Activated T-helper 17 cell treated with anti-CD3 and anti-CD28 coated beads, Interleukin-2, amount 50 U/mL, for 72 hours (primary cell): ENCODE results near the gene ACTL8. TPM values are rescaled to one million over a fixed set of nuclear protein-coding genes. Genes with fewer than 3 reads are reported as not detected.

Source experiments
- ATAC-seq: fragments of 150-1000 bp; cut with Tn5 transposase; replicated peaks from 2 replicates; pipeline ENCODE4 v1.10.0; 2021; ENCODE audit warnings: mild to moderate bottlenecking, moderate library complexity
- H3K27ac Mint-ChIP-seq: one replicate; pipeline ENCODE4 v1.8.0; 2022; ENCODE audit warnings: mixed read lengths
- H3K27me3 Mint-ChIP-seq: one replicate; pipeline ENCODE4 v1.8.0; 2022; ENCODE audit warnings: mixed read lengths
- H3K36me3 Mint-ChIP-seq: one replicate; pipeline ENCODE4 v1.8.0; 2022; ENCODE audit warnings: low read depth, mild to moderate bottlenecking, mixed read lengths
- H3K4me1 Mint-ChIP-seq: one replicate; pipeline ENCODE4 v1.8.0; 2022; ENCODE audit warnings: mixed read lengths
- H3K4me3 Mint-ChIP-seq: one replicate; pipeline ENCODE4 v1.8.0; 2022; ENCODE audit warnings: mild to moderate bottlenecking, mixed read lengths
- H3K9me3 Mint-ChIP-seq: one replicate; pipeline ENCODE4 v1.8.0; 2022; ENCODE audit warnings: mixed read lengths
- total RNA-seq, 2 donors: library from RNA; stranded (reverse); gene quantifications; one replicate each; pipeline ENCODE4 v1.2.3, GENCODE V29; 2022

Gene ACTL8
- total RNA-seq, 2 donors from 2014 or later, result 0.28 TPM; not detected in 1

GRCh38 chr1:17795081-17795809 lies 40.1 kb downstream of the ACTL8 start:
- H3K27ac Mint-ChIP-seq, result no peak overlapping the region
- H3K27me3 Mint-ChIP-seq, result peaks cover 20% of the 10 kb centered on the region
- no peak for ATAC-seq
- H3K9me3 Mint-ChIP-seq, result no peaks in the 10 kb centered on the region
- no peaks in the 10 kb centered on the region for H3K36me3 Mint-ChIP-seq
- H3K4me3 Mint-ChIP-seq, result no peak overlapping the region
- no peaks in the 10 kb centered on the region for H3K4me1 Mint-ChIP-seq

- Mint-ChIP-seq H3K27me3 (peaks cover 20% of the 10 kb centered on the region), H3K9me3 (no peaks in the 10 kb centered on the region)
- ATAC-seq, result no peak
Observed at GRCh38 chr1:17795836-17796645, 40.9 kb downstream of the ACTL8 start.

GRCh38 chr1:17797478-17797877 lies 42.3 kb downstream of the ACTL8 start:
- H3K27ac Mint-ChIP-seq, result no peak overlapping the region
- no peak overlapping the region for H3K4me3 Mint-ChIP-seq
- ATAC-seq, result no peak
- no peaks in the 10 kb centered on the region for H3K9me3 Mint-ChIP-seq
- H3K4me1 Mint-ChIP-seq, result no peaks in the 10 kb centered on the region
- no peaks in the 10 kb centered on the region for H3K36me3 Mint-ChIP-seq
- peaks cover 16% of the 10 kb centered on the region for H3K27me3 Mint-ChIP-seq

More at GRCh38 chr1:17795836-17796645, 40.9 kb downstream of the ACTL8 start:
- Mint-ChIP-seq H3K4me1 (no peaks in the 10 kb centered on the region), H3K36me3 (no peaks in the 10 kb centered on the region), H3K4me3 (no peak overlapping the region), H3K27ac (no peak overlapping the region)

GRCh38 chr1:17798011-17798410 lies 42.9 kb downstream of the ACTL8 start:
- Mint-ChIP-seq H3K9me3 (no peaks in the 10 kb centered on the region), H3K4me1 (no peaks in the 10 kb centered on the region), H3K36me3 (no peaks in the 10 kb centered on the region), H3K27me3 (peaks cover 13% of the 10 kb centered on the region), H3K27ac (no peak overlapping the region), H3K4me3 (no peak overlapping the region)
- ATAC-seq, result no peak

GRCh38 chr1:17798799-17799382 lies 43.8 kb downstream of the ACTL8 start:
- ATAC-seq, result no peak
- Mint-ChIP-seq H3K27ac (no peak overlapping the region), H3K4me3 (no peak overlapping the region), H3K4me1 (no peaks in the 10 kb centered on the region), H3K27me3 (peaks cover 4% of the 10 kb centered on the region), H3K36me3 (no peaks in the 10 kb centered on the region), H3K9me3 (no peaks in the 10 kb centered on the region)

- H3K27me3 Mint-ChIP-seq, result peaks cover 4% of the 10 kb centered on the region
- H3K4me3 Mint-ChIP-seq, result no peak overlapping the region
- no peaks in the 10 kb centered on the region for H3K36me3 Mint-ChIP-seq
- no peak for ATAC-seq
- no peak overlapping the region for H3K27ac Mint-ChIP-seq
- H3K4me1 Mint-ChIP-seq, result no peaks in the 10 kb centered on the region
- H3K9me3 Mint-ChIP-seq, result no peaks in the 10 kb centered on the region
Observed at GRCh38 chr1:17799642-17800041, 44.5 kb downstream of the ACTL8 start.

- ATAC-seq, result no peak
Observed at GRCh38 chr1:17802164-17802563, 47.0 kb downstream of the ACTL8 start.

GRCh38 chr1:17802945-17803344 lies 47.8 kb downstream of the ACTL8 start:
- Mint-ChIP-seq H3K9me3 (no peaks in the 10 kb centered on the region), H3K27me3 (peaks cover 15% of the 10 kb centered on the region), H3K4me1 (no peaks in the 10 kb centered on the region), H3K4me3 (no peak overlapping the region), H3K27ac (no peak overlapping the region), H3K36me3 (no peaks in the 10 kb centered on the region)
- no peak for ATAC-seq

More at GRCh38 chr1:17802164-17802563, 47.0 kb downstream of the ACTL8 start:
- Mint-ChIP-seq H3K9me3 (no peaks in the 10 kb centered on the region), H3K4me3 (no peak overlapping the region), H3K4me1 (no peaks in the 10 kb centered on the region), H3K36me3 (no peaks in the 10 kb centered on the region), H3K27me3 (peaks cover 11% of the 10 kb centered on the region), H3K27ac (no peak overlapping the region)

GRCh38 chr1:17805869-17806684 lies 50.9 kb downstream of the ACTL8 start:
- no peak for ATAC-seq
- Mint-ChIP-seq H3K36me3 (no peaks in the 10 kb centered on the region), H3K4me1 (no peaks in the 10 kb centered on the region), H3K9me3 (no peaks in the 10 kb centered on the region), H3K4me3 (no peak overlapping the region), H3K27me3 (peaks cover 11% of the 10 kb centered on the region), H3K27ac (no peak overlapping the region)

GRCh38 chr1:17808816-17809215 lies 53.7 kb downstream of the ACTL8 start:
- Mint-ChIP-seq H3K9me3 (no peaks in the 10 kb centered on the region), H3K27me3 (peaks cover 13% of the 10 kb centered on the region), H3K4me1 (no peaks in the 10 kb centered on the region), H3K4me3 (no peak overlapping the region), H3K36me3 (no peaks in the 10 kb centered on the region), H3K27ac (no peak overlapping the region)
- no peak for ATAC-seq

- H3K9me3 Mint-ChIP-seq, result no peaks in the 10 kb centered on the region
- no peak overlapping the region for H3K27ac Mint-ChIP-seq
- peaks cover 18% of the 10 kb centered on the region for H3K27me3 Mint-ChIP-seq
- no peak overlapping the region for H3K4me3 Mint-ChIP-seq
- H3K36me3 Mint-ChIP-seq, result no peaks in the 10 kb centered on the region
- no peaks in the 10 kb centered on the region for H3K4me1 Mint-ChIP-seq
- ATAC-seq, result no peak
Observed at GRCh38 chr1:17810668-17811067, 55.5 kb downstream of the ACTL8 start.

GRCh38 chr1:17816511-17816910 lies 61.4 kb downstream of the ACTL8 start:
- peaks cover 23% of the 10 kb centered on the region for H3K27me3 Mint-ChIP-seq
- no peak for ATAC-seq
- no peak overlapping the region for H3K27ac Mint-ChIP-seq
- peaks cover 6% of the 10 kb centered on the region for H3K9me3 Mint-ChIP-seq
- H3K4me3 Mint-ChIP-seq, result no peak overlapping the region
- no peaks in the 10 kb centered on the region for H3K36me3 Mint-ChIP-seq
- no peaks in the 10 kb centered on the region for H3K4me1 Mint-ChIP-seq

- no peak overlapping the region for H3K27ac Mint-ChIP-seq
- H3K27me3 Mint-ChIP-seq, result peaks cover 28% of the 10 kb centered on the region
- H3K36me3 Mint-ChIP-seq, result no peaks in the 10 kb centered on the region
- no peak overlapping the region for H3K4me3 Mint-ChIP-seq
- no peaks in the 10 kb centered on the region for H3K4me1 Mint-ChIP-seq
- no peak for ATAC-seq
- peaks cover 6% of the 10 kb centered on the region for H3K9me3 Mint-ChIP-seq
Observed at GRCh38 chr1:17819129-17819802, 64.1 kb downstream of the ACTL8 start.

- no peak overlapping the region for H3K27ac Mint-ChIP-seq
- no peak for ATAC-seq
- no peaks in the 10 kb centered on the region for H3K36me3 Mint-ChIP-seq
- H3K4me1 Mint-ChIP-seq, result no peaks in the 10 kb centered on the region
- H3K9me3 Mint-ChIP-seq, result peaks cover 6% of the 10 kb centered on the region
- no peak overlapping the region for H3K4me3 Mint-ChIP-seq
- H3K27me3 Mint-ChIP-seq, result peaks cover 24% of the 10 kb centered on the region
Observed at GRCh38 chr1:17820198-17820597, 65.1 kb downstream of the ACTL8 start.
